Putamen (tissue), 1 donor: ENCODE data around the gene KHDRBS1.
A peak's percentile ranks its signal among the peaks of the same experiment; 100 is the strongest.
"Not testable (repeated sequence)": the region's sequence is repeated elsewhere in the genome, so short reads cannot be mapped to it uniquely, and the experiment has no call there.

Source experiments
- DNase-seq: peaks from one replicate; pipeline ENCODE4 v3.0.0-alpha.2; 2016; ENCODE audit warnings: low spot score

Gene KHDRBS1

GRCh38 chr1:32013386-32014198, at the start of gene KHDRBS1:
TSS of gene KHDRBS1 (plus strand) at chr1:32013868. CDS start at chr1:32013996, 128 bp downstream.
- peak; percentile 99 for DNase-seq

- no peak for DNase-seq
Measured at GRCh38 chr1:31970873-31971272, 42.8 kb upstream of the KHDRBS1 start.

- DNase-seq: no peak
Measured at GRCh38 chr1:31976401-31976800, 37.3 kb upstream of the KHDRBS1 start.

- DNase-seq: no peak
Measured at GRCh38 chr1:31977385-31978131, 36.1 kb upstream of the KHDRBS1 start.

GRCh38 chr1:31978843-31979400, 34.7 kb upstream of the KHDRBS1 start:
- DNase-seq: no peak

- DNase-seq: no peak
Measured at GRCh38 chr1:31980835-31981455, 32.7 kb upstream of the KHDRBS1 start.

- DNase-seq: no peak
Measured at GRCh38 chr1:31981456-31981839, 32.2 kb upstream of the KHDRBS1 start.

- DNase-seq: no peak
Measured at GRCh38 chr1:31981972-31982371, 31.7 kb upstream of the KHDRBS1 start.

GRCh38 chr1:31984419-31985347, 29.0 kb upstream of the KHDRBS1 start:
- DNase-seq: no peak

- DNase-seq: no peak
Measured at GRCh38 chr1:31985430-31985829, 28.2 kb upstream of the KHDRBS1 start.

- DNase-seq: no peak
Measured at GRCh38 chr1:31987135-31987619, 26.5 kb upstream of the KHDRBS1 start.

GRCh38 chr1:31989964-31990363, 23.7 kb upstream of the KHDRBS1 start:
- DNase-seq: no peak

GRCh38 chr1:31991182-31991581, 22.5 kb upstream of the KHDRBS1 start:
- DNase-seq: no peak

- no peak for DNase-seq
Measured at GRCh38 chr1:31995263-31995662, 18.4 kb upstream of the KHDRBS1 start.

- not testable (repeated sequence) for DNase-seq
Measured at GRCh38 chr1:31996121-31996520, 17.5 kb upstream of the KHDRBS1 start.

GRCh38 chr1:32001863-32002262, 11.8 kb upstream of the KHDRBS1 start:
- no peak for DNase-seq

GRCh38 chr1:32002285-32002684, 11.4 kb upstream of the KHDRBS1 start:
- DNase-seq: not testable (repeated sequence)

GRCh38 chr1:32005522-32005921, 8.1 kb upstream of the KHDRBS1 start:
- DNase-seq: no peak

- DNase-seq: no peak
Measured at GRCh38 chr1:32007591-32007940, 6.1 kb upstream of the KHDRBS1 start.

- DNase-seq: no peak
Measured at GRCh38 chr1:32010246-32010645, 3.4 kb upstream of the KHDRBS1 start.

- no peak for DNase-seq
Measured at GRCh38 chr1:32012709-32013385, 821 bp upstream of the KHDRBS1 start.
